ENCODE data around the gene SYNPO2.

The SYNPO2 gene

DNA sequence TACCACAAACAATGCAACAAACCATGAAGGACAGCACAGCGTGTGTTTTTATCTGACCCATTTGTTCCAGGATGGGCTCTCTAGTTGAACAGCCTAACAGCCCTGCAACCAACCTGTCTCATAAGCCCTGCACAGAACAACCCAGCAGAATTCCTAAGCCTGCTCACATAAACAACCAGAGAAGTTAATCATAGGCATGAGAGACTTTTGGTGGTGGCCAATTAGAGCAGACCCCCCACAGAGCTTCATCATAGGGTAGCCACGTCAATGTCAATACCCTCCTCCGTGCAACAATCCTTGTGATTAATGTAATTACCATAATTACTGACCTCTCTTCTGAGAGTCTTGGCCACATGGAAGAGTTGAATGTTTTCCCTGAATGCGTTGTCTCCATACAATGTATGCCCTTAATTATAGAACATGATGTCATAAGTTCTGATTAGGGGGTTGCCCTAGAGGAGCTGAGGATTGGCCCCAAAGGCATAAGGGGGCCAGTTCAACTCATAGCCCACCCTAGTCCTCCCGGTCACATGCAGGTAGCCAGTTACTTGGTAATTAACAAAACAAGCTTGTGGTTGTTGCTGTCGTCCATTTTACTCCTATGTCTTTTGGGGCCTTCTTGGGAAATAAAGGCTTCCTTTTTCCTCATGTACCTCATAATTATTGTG lies 92.7 kb downstream of the SYNPO2 start:
- no peak overlapping the region for H3K4me3 ChIP-seq (ENCODE audit: severe bottlenecking)
- no peaks in the 10 kb centered on the region for H3K27me3 ChIP-seq (ENCODE audit: insufficient read depth, poor library complexity, severe bottlenecking)
- no peak overlapping the region for H3K27ac ChIP-seq (ENCODE audit: poor library complexity, severe bottlenecking)
- ATAC-seq (ENCODE audit: low read depth) (no peak), DNase-seq (ENCODE audit: low spot score) (no peak)
- no peaks in the 10 kb centered on the region for H3K4me1 ChIP-seq (ENCODE audit: insufficient read depth, poor library complexity, severe bottlenecking)
- TF ChIP-seq, protein P1, sequence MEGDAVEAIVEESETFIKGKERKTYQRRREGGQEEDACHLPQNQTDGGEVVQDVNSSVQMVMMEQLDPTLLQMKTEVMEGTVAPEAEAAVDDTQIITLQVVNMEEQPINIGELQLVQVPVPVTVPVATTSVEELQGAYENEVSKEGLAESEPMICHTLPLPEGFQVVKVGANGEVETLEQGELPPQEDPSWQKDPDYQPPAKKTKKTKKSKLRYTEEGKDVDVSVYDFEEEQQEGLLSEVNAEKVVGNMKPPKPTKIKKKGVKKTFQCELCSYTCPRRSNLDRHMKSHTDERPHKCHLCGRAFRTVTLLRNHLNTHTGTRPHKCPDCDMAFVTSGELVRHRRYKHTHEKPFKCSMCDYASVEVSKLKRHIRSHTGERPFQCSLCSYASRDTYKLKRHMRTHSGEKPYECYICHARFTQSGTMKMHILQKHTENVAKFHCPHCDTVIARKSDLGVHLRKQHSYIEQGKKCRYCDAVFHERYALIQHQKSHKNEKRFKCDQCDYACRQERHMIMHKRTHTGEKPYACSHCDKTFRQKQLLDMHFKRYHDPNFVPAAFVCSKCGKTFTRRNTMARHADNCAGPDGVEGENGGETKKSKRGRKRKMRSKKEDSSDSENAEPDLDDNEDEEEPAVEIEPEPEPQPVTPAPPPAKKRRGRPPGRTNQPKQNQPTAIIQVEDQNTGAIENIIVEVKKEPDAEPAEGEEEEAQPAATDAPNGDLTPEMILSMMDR (IDR thresholded peaks at IDR 0.05; ENCODE audit: poor library complexity, severe bottlenecking), result no peak
- no peaks in the 10 kb centered on the region for H3K36me3 ChIP-seq (ENCODE audit: low read depth)
- no peaks in the 10 kb centered on the region for H3K9me3 ChIP-seq (ENCODE audit: severe bottlenecking)

GRCh38 chr4:118981839-118982381 lies 93.3 kb downstream of the SYNPO2 start:
- Histone ChIP-seq H3K27ac (ENCODE audit: poor library complexity, severe bottlenecking) (no peak overlapping the region), H3K4me3 (ENCODE audit: severe bottlenecking) (no peak overlapping the region), H3K9me3 (ENCODE audit: severe bottlenecking) (no peaks in the 10 kb centered on the region), H3K27me3 (ENCODE audit: insufficient read depth, poor library complexity, severe bottlenecking) (no peaks in the 10 kb centered on the region), H3K36me3 (ENCODE audit: low read depth) (no peaks in the 10 kb centered on the region), H3K4me1 (ENCODE audit: insufficient read depth, poor library complexity, severe bottlenecking) (no peaks in the 10 kb centered on the region)
- TF ChIP-seq, protein P1 (IDR thresholded peaks at IDR 0.05; ENCODE audit: poor library complexity, severe bottlenecking), result peak; percentile 91
- peak; percentile 88 for ATAC-seq (ENCODE audit: low read depth)
- no peak for DNase-seq (ENCODE audit: low spot score)

GRCh38 chr4:118983293-118983692 lies 94.6 kb downstream of the SYNPO2 start:
- no peaks in the 10 kb centered on the region for H3K9me3 ChIP-seq (ENCODE audit: severe bottlenecking)
- no peaks in the 10 kb centered on the region for H3K36me3 ChIP-seq (ENCODE audit: low read depth)
- ATAC-seq (ENCODE audit: low read depth) (no peak), DNase-seq (ENCODE audit: low spot score) (no peak)
- TF ChIP-seq, protein P1 (IDR thresholded peaks at IDR 0.05; ENCODE audit: poor library complexity, severe bottlenecking), result no peak
- H3K27me3 ChIP-seq (ENCODE audit: insufficient read depth, poor library complexity, severe bottlenecking), result no peaks in the 10 kb centered on the region
- no peak overlapping the region for H3K4me3 ChIP-seq (ENCODE audit: severe bottlenecking)
- H3K4me1 ChIP-seq (ENCODE audit: insufficient read depth, poor library complexity, severe bottlenecking), result no peaks in the 10 kb centered on the region
- no peak overlapping the region for H3K27ac ChIP-seq (ENCODE audit: poor library complexity, severe bottlenecking)

DNA sequence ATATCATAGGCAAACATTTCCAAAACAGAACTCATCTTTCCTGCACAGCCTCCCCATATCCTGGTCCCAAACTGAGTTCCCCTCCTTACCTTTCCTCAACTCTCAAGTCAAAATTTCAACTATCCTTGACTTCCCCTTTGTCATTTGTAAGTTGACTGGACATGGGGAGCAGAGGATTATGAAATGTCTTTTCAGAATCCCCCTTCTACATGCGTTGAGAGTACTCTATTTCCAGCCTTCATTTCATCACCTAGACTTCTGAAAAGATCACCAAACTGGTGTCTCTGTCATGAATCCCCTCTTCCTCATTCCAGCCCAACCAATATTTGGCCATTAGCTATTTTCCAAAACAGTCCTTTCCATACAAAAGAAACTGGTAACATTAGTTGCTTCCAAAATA lies 95.2 kb downstream of the SYNPO2 start:
- no peak overlapping the region for H3K27ac ChIP-seq (ENCODE audit: poor library complexity, severe bottlenecking)
- H3K9me3 ChIP-seq (ENCODE audit: severe bottlenecking), result no peaks in the 10 kb centered on the region
- TF ChIP-seq, protein P1 (IDR thresholded peaks at IDR 0.05; ENCODE audit: poor library complexity, severe bottlenecking), result no peak
- DNase-seq (ENCODE audit: low spot score) (no peak), ATAC-seq (ENCODE audit: low read depth) (no peak)
- H3K4me3 ChIP-seq (ENCODE audit: severe bottlenecking), result no peak overlapping the region
- H3K4me1 ChIP-seq (ENCODE audit: insufficient read depth, poor library complexity, severe bottlenecking), result peaks cover 3% of the 10 kb centered on the region
- no peaks in the 10 kb centered on the region for H3K27me3 ChIP-seq (ENCODE audit: insufficient read depth, poor library complexity, severe bottlenecking)
- no peaks in the 10 kb centered on the region for H3K36me3 ChIP-seq (ENCODE audit: low read depth)
